Embryonic facial prominence (tissue), 1 donor: ENCODE results near the gene RAB11FIP4.
"Not testable (repeated sequence)": the region's sequence is repeated elsewhere in the genome, so short reads cannot be mapped to it uniquely, and the experiment has no call there.

Source experiments
- DNase-seq: peaks from one replicate; pipeline ENCODE4 v3.0.0-alpha.2; 2016; ENCODE audit errors: extremely low spot score

Gene RAB11FIP4, protein sequence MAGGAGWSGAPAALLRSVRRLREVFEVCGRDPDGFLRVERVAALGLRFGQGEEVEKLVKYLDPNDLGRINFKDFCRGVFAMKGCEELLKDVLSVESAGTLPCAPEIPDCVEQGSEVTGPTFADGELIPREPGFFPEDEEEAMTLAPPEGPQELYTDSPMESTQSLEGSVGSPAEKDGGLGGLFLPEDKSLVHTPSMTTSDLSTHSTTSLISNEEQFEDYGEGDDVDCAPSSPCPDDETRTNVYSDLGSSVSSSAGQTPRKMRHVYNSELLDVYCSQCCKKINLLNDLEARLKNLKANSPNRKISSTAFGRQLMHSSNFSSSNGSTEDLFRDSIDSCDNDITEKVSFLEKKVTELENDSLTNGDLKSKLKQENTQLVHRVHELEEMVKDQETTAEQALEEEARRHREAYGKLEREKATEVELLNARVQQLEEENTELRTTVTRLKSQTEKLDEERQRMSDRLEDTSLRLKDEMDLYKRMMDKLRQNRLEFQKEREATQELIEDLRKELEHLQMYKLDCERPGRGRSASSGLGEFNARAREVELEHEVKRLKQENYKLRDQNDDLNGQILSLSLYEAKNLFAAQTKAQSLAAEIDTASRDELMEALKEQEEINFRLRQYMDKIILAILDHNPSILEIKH

DNA sequence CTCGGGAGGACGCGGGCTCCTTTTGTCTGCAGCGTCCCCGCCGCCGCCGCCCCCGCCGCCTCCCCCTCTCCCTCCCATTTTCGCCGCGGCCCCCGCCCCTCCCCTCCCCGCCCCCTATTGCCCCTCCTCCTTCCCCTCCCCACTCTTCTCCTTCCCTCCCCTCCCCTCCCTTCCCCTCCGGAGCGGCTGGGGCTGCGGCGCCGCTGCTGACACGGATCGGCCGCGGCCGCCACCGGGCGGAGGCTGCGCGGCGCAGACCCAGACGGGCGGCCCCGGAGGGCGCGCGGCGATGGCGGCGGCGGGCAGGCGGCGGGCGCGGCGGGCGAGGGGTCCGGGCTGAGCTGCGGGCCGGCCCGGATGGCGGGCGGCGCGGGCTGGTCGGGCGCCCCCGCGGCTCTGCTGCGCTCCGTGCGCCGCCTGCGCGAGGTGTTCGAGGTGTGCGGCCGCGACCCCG lies at the start of gene RAB11FIP4:
Gene RAB11FIP4, plus strand, starts transcription at position 180 of the 454 bp plus-strand sequence. Its CDS starts 178 bp downstream, at position 358.
- no peak for DNase-seq

DNA sequence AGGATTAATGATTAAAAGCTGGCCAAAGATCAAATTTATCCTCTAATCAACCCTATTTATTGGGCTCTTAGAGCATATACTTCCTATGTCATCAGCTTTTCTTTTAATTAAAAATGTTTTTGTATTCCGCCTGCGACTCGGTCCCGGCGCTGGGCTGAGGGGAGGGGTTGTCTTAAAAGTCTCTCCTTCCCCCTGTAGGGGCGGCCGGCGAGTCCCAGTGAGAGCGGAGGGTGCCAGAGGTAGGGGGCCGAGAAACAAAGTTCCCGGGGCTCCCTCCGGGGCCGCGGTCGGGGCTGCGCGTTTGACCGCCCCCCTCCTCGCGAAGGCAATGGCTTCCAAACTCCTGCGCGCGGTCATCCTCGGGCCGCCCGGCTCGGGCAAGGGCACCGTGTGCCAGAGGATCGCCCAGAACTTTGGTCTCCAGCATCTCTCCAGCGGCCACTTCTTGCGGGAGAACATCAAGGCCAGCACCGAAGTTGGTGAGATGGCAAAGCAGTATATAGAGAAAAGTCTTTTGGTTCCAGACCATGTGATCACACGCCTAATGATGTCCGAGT lies 46.2 kb upstream of the RAB11FIP4 start:
- DNase-seq = not testable (repeated sequence)

DNA sequence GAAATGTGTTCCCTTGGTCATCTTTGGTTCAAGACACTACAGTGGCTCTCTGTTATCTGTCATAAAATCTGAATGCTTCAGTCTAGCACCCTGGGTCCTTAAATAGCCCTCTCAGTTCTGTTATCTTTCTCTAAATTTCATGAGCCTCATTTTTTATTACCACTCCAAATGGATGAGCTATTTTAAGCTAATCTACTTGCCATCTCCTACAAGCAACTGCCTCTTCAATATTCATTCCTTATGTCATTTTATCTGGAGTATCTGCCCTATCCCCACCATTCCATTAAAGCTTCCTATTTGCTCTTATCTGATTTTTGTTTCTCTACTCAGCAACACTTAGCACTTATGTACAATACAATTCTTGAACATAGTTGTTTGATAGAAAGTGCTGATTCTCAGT lies 42.0 kb upstream of the RAB11FIP4 start:
- no peak for DNase-seq

DNA sequence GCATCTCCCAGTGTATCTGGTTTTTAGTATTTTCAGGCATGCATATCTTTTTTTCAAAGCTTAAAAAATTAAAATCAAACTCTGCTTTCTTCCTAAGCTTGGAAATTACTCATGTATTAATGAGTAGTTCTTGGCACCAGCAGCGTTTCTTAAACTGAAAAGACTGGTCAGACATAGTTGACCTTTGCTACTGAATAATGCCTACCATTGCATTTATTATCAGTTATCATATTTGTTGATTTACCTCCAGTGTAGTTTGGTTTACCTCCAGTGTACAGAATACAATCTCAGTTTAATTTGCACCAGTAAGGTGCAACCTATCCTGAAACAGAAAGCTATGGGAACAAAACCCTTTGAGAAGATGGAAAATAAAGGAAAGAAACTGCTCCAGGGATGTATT lies 35.5 kb upstream of the RAB11FIP4 start:
- DNase-seq = no peak

DNA sequence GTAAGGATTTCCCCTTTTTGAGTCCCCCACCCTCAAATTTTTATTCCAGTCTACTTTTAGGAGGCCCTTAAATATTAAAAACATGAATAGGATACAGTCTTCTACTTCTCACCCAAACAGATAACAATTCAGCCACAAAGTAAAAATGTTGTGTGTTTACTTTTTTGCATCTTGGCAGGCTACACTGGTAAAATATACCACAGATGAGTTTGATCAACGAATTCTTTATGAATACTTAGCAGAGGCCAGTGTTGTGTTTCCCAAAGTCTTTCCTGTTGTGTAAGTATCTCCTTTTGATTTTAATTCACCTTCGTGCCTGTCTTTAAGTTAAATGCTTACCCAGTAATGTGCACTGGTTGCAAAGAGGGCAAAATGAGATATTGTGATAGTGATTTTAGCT lies 34.4 kb upstream of the RAB11FIP4 start:
- DNase-seq = no peak

DNA sequence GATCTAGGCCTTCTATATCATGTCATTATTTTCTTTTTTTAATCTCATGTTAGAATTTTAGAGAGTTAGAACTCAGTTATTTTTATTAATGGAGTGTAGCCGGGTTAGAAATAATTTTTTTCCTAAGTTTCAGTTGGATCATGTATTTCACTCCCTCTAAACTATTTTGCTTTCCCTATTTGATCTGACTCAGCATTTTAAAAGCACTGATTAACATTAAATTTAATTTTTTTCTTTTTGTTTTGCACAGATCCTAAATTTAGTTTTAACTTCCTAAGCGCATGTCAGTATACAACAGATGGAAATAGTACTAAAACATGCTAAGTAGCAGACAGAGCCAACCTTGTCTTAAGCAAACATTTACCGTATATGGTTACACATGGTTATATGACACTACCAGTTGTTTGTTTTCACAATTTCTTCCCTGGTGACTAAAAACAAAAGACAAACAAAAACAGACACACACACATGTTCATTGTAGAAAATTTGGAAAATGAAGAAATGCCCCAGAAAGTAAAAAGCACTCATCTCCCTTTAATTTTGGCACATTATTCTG lies 33.6 kb upstream of the RAB11FIP4 start:
- DNase-seq = no peak

DNA sequence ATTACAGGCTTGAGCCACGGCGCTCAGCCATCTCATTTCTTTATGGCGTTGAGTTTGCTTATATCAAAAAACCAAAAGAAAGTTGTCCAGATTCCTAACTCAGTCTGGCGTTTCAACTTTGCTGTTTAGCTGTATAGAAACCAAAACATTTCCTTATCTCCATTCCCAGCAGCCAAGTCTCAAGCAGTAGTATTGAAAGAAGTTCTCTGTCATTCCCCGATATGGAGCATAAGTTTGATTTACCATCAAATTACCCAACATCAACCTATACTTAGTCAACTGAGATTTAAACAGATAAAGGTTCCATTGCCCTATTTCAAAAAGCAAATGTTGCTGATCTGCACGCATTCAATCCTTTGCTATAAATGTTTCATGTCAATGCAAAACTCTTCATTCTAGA lies 27.5 kb upstream of the RAB11FIP4 start:
- DNase-seq = no peak

DNA sequence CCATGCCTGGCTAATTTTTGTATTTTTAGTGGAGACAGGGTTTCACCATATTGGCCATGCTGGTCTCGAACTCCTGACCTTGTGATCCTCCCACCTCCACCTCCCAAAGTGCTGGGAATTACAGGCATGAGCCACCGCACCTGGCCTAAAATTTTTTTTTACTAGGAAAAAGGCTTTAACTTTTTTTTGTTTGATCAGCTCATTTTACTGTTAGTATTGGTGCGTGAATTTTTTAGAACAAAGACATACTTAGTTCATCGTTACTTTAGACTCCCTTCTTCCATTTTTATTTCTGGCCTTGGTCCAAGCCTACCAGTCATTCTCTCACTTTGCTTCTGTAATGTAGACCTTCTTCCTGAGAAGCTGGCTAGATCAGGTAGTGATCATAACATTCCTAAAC lies 25.4 kb upstream of the RAB11FIP4 start:
- no peak for DNase-seq

DNA sequence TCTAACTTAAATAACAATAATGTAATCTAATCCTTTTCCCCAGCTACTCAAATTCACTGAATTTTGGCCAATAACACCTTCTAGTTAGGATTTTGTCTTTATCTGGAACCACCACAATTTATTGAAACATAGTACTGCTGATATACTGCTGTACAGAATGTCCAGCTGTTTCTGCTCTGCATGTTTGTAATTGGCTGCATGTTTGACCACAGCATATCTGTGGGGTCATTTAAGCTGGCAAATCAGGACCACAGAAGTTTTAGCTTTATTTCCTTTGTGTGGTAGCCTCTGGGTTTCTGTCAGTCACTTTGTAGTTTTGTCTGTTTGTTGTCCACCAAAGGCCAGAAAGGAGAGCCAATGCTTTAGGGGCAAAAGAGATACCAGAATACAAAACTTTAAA lies 22.2 kb upstream of the RAB11FIP4 start:
- no peak for DNase-seq

DNA sequence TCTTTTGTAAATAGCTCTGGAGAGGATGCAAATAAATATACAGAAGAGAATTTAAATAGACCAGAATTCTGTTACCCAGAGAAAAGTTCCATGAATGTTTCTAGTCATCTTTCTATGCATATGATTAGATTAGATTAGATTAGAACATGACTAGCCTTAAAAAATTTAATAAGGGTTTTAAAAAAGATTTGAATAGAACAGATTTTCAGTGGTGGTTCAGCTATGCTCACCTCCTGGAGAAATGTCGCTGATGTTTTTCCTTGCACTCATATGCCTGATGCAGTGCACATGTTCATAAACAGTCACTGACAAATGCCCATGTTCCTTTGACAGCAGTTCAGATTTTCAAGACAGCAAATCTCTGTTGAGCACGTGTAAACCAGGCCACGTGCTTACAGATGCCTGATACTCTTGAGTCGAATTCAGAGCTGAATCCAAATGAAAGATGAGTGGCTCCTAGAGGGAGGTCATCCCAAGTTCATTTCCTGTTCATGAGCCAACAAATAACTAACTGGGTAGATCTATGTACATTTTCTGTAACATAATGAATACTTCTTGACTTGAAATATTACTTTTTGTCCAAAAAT lies 19.9 kb upstream of the RAB11FIP4 start:
- no peak for DNase-seq

DNA sequence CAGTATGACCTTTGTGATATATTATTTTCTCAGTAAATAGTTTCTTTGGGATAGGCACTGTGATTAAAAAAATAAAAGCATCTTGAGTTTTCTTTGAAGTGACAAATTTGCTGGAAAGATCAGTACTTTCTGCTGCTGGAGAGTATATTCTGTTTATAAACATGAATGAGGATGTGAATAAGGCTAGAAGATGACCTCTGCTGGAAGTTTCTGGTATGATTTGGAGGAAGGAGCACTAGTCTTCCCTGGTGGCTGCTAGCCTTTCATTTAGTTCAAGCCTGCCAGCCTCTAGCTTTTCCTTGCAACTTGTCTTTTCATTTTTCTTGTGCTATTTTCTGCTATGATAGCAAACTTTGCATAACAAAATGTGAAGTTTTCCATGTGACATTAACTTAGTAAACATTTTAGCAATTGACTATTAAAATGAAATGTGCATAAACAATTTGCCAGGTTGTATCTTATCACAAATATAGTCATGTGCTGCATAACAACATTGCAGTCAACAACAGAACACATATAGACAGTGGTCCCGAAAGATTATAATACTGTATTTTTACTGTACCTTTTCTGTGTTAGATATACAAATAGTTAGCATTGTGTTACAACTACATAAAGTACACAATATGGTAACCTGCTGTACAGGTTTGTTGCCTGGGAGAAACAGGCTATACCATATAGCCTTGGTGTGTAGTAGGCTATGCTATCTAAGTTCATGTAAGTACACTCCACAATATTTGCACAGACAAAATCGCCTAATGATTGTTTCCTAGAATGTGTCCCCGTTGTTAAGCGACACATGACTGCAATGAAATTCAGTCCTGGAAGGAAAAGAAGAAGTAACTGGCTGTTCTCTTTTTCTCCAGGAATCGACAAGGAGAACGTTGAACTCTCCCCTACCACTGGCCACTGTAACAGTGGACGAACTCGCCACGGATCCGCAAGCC lies 18.1 kb upstream of the RAB11FIP4 start:
- DNase-seq = no peak

DNA sequence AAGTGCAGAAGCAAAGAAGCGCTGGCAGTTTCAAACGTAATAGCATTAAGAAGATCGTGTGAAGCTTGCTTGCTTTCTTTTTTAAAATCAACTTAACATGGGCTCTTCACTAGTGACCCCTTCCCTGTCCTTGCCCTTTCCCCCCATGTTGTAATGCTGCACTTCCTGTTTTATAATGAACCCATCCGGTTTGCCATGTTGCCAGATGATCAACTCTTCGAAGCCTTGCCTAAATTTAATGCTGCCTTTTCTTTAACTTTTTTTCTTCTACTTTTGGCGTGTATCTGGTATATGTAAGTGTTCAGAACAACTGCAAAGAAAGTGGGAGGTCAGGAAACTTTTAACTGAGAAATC lies 17.4 kb upstream of the RAB11FIP4 start:
- no peak for DNase-seq

DNA sequence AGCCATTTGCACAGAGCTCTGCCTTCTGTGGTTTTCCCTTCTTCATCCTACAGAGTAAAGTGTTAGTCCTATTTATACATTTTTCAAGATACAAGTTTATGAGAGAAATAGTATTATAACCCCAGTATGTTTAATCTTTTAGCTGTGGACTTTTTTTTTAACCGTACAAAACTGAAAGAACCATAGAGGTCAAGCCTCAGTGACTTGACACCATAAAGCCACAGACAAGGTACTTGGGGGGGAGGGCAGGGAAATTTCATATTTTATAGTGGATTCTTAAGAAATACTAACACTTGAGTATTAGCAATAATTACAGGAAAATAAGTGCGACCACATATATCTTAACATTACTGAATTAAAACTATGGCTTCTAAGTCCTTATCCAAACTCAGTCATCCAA lies 17.0 kb upstream of the RAB11FIP4 start:
- no peak for DNase-seq

DNA sequence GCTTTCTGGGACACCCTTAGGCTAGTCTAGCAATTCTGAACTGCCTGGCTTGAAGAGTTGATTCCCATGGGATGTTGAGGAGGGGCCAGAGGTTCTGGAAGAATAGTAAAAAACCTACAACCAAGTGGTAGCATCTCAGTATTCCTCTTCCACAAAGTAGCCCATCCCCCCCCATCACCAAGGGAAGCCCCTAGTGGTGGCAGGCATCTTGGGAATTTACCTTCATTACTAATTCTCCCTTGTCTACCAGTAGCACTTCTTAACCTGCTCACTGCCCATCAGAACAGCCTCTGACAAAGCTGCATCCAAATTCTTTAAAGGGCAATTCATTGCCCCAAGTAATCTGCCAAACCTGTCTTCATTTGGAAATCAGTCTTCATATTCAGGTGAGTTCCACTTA lies 12.8 kb upstream of the RAB11FIP4 start:
- DNase-seq = no peak

DNA sequence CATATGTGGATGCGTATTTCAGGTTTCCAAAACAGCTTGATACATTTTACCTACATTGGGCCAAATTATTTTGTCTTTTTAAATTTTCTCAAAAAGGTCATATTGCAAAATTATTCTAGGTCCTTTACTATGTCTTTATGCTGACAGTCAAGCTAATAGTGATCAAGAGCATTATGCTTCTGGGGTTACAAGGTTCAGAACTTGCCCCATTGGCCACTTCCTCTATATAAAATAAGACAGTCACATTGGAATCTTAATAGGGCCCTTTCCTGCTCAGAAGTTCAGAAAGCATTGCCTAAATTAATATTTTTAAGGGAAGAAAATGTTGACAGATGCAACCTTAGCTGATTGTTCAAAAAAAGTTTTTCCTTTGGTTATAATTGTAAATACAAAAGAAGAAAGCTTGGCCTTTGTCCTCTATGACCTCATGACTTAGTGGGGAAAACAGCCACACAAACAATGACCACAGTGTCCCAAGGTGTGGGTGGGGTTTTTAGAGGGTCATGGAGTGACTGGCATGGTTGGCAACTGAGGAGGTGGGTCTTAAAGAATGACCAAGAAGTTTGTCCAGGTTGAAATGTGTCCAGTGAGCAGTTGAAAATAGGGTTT lies 11.8 kb upstream of the RAB11FIP4 start:
- DNase-seq = no peak

DNA sequence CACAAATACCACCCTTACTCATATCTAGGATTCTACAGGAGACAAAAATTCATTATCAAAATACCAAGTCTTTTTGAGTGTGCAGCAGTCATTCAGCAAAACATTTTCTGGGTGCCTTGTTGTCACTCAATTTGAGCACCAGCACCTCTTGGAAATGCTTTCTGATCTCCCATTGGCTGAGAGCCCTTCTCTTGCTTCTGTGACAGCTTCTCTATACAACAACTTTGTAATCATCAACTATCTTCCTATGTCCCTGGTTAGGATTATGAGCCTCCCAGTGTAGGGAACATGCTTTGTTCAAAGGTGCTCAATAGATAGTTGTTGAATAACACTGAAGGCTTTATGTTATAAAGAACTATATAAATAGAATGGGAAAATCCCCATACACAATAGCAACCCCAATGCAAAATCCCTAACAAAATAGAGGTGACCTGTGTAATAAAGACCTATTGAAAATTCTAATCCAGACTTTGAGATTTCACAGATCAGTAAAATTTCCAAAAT lies 10.3 kb upstream of the RAB11FIP4 start:
- DNase-seq = no peak

DNA sequence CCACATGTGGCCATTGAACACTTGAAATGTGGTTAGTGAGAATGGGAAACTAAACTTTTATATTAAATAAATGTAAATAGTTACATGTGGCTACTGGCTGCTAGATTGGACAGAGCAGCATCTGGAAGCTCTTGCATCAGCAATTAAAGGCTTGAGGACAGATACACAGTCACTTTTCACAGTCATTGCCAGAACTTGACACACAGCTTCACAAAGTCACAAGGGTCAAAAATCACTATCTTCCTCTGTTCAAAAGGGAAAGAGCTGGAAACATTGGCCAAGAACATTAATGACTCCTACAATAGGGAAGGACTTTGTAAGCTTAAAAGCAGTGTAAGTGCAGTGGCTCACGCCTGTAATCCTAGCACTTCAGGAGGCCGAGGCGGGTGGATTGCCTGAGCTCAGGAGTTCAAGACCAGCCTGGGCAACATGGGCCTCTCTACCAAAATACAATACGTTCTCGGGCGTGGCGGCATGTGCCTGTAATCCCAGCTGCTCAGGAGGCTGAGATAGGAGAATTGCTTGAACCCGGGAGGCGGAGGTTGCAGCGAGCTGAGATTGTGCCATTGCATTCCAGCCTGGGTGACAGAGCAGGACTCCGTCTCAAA lies 8.7 kb upstream of the RAB11FIP4 start:
- DNase-seq = not testable (repeated sequence)

DNA sequence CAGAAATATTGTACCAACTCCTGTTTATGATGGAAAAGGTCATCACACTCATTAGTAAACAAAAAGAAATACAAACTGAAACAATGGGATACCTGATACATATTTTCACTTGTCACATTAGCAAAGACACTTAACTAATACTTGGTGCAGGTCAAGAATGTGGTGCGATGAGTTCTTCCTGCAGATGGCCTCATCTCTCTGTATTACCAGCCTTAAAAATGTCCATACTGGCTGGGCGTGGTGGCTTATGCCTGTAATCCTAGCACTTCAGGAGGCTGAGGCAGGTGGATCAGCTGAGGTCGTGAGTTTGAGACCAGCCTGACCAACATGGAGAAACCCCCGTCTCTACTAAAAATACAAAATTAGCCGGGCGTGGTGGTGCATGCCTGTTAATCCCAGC lies 8.0 kb upstream of the RAB11FIP4 start:
- DNase-seq = not testable (repeated sequence)

DNA sequence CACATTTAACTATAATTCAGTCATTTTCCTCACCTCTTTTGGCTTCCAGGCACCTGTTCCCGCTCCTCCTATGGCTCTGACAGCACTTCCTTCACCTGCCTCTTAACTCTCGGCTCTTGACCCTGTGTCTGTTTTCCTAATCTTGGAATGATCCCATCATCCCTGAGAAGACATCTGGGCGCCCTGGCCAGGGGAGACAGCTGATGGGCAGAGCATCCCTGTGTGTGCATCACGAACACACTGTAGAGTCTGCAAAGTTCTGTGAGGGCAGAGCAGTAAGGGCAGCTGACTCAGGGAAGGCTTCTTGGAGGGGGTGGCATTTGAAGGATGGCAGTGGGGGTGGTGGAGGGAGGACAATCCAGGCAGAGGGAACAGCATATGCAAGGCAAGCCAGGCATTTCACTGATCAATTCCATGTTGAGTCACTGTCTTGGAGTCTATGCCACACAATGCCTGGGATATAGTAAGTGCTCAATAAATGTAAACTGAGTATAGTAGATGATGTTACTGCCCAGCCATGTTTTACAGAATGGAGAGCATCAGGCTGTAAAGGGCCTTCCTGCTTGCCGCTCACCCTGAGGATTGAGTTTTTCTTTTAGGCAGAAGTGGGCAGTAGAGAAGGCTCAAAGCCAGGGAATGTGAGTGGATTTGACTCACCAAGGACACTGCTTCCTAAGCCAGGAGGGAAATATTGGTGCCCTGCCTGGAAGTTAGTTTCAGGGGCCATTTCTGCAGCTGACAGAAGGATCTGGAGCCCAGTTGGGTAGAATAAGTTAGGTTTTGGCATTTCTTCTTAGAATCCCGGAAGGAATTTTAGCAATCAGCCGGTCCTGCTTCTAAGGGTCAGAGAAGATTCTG lies 5.8 kb upstream of the RAB11FIP4 start:
- DNase-seq = no peak
